DMS153 (cell line): Measurements from ENCODE around the gene INPP5J.

Experiments
- DNase-seq: peaks from one replicate; lab custom pipeline; 2025; lab: John Stamatoyannopoulos, UW

The INPP5J gene

DNA sequence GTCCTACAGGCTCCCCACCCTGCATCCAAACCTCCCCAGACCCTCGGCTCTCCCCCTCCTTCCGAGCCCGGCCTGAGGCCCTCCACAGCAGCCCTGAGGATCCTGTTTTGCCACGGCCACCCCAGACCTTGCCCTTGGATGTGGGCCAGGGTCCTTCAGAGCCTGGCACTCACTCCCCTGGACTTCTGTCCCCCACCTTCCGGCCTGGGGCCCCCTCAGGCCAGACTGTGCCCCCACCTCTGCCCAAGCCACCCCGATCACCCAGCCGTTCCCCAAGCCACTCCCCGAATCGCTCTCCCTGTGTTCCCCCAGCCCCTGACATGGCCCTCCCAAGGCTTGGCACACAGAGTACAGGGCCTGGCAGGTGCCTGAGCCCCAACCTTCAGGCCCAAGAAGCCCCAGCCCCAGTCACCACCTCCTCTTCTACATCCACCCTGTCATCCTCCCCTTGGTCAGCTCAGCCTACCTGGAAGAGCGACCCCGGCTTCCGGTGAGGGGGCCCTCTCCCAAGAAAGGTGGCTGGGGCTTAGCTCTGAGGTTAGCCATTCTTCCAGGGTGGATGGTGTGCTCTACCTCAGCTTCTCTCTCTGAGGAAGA is 2.9 kb downstream of the INPP5J start:
- no peak for DNase-seq

DNA sequence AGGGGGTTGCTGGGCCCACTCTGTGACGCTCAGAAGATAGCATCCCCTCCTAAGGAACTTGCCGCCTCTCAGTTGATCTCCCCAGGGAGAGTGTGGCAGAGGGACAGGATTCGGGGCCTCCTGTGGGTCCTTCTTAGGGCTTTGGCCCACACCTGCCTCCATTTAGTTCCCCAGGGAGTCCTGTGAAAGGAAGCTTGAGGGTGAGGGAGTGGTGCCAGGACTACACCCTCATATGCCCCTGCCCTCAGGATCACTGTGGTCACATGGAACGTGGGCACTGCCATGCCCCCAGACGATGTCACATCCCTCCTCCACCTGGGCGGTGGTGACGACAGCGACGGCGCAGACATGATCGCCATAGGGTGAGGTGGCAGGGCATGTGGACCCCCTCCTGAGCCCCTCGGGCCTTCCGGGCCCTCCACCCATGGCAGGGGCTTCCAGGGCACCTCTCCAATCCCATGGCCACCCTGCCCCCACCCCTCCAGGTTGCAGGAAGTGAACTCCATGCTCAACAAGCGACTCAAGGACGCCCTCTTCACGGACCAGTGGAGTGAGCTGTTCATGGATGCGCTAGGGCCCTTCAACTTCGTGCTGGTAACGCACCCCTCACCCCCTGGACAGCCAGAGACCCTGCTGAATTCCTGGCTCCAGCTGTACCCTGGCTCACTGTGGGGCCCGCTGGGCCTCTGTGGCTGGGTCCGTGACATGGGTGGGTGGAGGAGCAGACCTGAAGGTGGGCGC is 3.5 kb downstream of the INPP5J start:
- no peak for DNase-seq

DNA sequence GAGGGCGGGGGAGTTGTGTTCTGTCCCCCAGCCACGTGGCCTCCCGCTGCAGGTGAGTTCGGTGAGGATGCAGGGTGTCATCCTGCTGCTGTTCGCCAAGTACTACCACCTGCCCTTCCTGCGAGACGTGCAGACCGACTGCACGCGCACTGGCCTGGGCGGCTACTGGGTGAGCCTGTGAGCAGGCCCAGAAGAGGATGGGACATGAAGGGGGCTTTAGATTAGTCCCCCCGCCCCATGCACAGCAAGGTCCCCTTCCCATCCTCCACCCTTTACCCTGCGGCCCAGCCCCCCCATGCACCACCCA is 4.1 kb downstream of the INPP5J start:
- no peak for DNase-seq

- DNase-seq: no peak
Measured at GRCh38 chr22:31127181-31127772, 4.5 kb downstream of the INPP5J start.

GRCh38 chr22:31128156-31128555 is 5.4 kb downstream of the INPP5J start:
- no peak for DNase-seq

DNA sequence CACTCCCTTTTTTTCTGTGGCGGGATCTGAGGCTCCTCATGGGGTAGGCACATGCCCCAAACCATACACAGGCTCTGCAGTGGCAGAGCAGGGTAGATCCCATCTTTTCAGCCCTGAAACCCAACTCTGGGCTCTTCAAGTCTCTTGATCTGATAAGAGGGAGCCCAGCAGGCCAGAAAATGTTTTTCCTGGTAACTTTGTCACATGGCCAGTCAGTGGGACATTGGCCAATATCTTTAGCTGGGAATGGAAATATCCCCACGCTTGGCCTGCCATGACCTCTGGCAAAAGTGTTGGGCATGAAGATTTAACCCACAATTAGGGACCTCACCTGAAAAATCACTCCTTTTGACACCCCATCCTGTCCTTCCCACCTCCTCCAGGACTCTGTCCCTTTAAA is 8.1 kb downstream of the INPP5J start:
- DNase-seq: no peak

DNA sequence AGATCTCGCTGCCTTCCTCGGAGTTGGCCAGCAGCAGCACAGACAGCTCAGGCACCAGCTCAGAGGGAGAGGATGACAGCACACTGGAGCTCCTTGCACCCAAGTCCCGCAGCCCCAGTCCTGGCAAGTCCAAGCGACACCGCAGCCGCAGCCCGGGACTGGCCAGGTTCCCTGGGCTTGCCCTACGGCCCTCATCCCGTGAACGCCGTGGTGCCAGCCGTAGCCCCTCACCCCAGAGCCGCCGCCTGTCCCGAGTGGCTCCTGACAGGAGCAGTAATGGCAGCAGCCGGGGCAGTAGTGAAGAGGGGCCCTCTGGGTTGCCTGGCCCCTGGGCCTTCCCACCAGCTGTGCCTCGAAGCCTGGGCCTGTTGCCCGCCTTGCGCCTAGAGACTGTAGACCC is 11.1 kb downstream of the INPP5J start:
- no peak for DNase-seq

- DNase-seq: no peak
Measured at GRCh38 chr22:31134688-31135087, 11.9 kb downstream of the INPP5J start.

DNA sequence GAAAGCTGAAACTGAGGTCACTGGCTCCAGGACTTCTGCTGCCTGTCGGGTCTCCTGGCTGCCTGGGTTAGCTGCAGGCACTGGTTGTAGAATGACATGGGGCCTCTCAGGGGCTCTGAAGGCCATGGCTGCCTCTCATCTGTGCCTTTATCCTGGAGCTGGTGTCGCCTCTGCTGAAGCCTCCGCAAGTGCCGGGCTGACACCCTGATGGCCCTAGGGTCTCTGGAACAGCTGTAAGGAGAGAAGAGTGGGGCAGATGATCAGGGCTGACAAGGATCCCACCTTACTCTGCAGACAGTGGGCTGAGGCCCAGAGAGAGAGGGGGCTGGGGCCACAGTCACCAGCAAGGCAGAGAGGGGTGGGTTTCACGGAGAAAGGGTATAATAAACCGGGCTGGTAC is 12.9 kb downstream of the INPP5J start:
- no peak for DNase-seq

DNA sequence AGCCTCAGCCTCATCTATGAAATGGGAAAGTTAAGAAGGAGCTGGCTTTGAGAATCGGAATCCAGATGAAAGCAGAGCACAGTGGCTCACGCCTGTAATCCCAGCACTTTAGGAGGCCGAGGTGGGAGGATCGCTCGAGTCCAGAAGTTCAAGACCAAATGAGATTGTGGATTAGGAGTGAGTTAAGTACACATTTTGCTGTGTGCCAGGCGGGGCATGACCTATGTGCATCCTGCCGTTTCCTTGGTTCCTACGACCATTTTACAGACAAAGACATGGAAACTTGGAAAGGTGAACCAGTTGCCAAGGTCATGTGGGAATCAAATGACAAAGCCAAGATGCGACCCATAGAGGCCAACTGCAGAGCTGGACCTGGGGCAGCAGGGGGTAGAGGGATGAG is 13.4 kb downstream of the INPP5J start:
- no peak for DNase-seq

GRCh38 chr22:31136711-31137110 is 13.9 kb downstream of the INPP5J start:
- no peak for DNase-seq

DNA sequence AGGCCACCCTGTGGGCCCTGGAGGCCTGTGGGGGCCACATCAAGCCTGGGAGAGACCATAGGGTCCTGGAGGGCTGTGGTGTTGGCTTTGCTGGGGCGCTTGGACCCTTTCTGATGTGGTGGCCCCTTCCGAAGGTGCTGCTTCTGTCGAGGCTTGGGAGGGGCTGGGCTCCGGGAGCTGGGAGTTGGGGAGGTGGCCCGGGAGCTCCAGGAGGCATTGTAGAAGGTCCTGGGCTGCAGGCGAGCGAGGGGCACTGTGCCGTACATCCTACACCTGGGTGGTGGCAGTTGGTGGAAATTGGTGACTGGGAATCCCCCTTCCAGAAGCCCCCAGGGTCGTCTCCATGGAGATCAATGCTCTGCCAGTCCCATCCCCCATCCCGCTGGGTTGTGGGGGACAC is 15.0 kb downstream of the INPP5J start:
- DNase-seq: no peak

GRCh38 chr22:31138126-31138525 is 15.4 kb downstream of the INPP5J start:
- DNase-seq: no peak

- no peak for DNase-seq
Measured at GRCh38 chr22:31139066-31139465, 16.3 kb downstream of the INPP5J start.

GRCh38 chr22:31139866-31140716 is 17.3 kb downstream of the INPP5J start, which contains the start of gene PLA2G3:
PLA2G3 (minus strand) TSS chr22:31140508; CDS start chr22:31140354, 154 bp downstream.
- peak; percentile 87 for DNase-seq

DNA sequence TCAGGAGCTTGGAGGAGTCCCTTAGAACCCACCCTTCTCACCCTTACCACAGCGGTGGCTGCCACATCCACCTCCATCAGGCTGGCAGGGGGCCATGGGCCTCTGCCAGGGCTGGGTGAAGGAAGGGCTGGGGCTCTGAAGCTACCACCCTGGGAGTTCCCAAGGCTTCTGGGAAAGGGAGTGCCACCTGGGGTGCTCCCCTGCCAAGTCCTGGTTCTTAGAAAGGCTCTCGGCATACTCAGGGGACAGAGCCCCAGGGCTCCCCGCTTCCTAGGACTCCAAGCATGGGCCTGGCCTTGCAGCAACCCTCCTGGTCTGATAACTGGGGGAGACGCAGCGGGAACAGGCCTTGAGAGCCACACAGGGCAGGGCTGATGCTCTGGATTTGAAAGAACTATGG is 18.0 kb downstream of the INPP5J start:
- DNase-seq: no peak

DNA sequence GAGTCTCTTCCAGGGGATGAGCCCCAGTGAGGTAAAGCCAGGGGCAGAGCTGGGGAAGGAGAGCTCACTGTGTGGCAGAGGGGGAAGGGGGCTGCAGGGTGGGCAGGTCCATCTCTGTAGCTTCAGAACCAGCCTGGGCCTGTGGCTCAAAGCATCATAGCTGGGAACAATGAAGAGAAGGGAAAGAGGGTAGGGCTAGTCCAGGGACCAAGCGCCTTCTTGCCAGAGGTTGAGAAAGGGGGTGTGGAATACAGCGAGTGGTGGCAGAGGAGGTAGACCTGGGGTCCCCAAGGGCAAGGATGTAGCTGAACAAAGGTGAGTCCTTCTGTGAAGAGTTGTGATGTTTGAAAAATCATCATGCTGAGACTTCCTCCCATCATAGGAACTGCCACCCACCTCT is 18.8 kb downstream of the INPP5J start:
- no peak for DNase-seq

GRCh38 chr22:31142285-31142684 is 19.5 kb downstream of the INPP5J start:
- no peak for DNase-seq

DNA sequence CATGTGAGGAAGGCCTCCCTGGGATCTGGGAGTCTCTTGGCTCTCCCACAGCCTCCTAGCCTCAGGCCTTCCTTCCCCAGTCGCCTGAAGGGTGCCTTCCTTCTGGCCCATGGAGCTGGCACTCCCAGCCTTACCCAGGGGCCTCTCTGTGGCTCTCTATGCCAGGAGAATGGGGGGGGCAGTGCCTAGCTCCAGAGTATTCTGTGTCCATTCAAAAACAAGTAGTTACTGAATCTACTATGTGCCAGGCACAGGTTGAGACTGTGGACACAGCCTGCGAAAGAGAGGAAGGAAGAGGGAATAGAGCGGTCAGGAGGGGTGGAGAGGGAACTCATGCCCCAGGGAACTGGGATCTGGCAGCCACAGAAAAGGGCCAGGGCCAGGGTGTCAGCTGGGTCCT is 20.3 kb downstream of the INPP5J start:
- DNase-seq: no peak

GRCh38 chr22:31143537-31143936 is 20.8 kb downstream of the INPP5J start:
- DNase-seq: no peak

GRCh38 chr22:31144223-31144622 is 21.5 kb downstream of the INPP5J start:
- DNase-seq: no peak

DNA sequence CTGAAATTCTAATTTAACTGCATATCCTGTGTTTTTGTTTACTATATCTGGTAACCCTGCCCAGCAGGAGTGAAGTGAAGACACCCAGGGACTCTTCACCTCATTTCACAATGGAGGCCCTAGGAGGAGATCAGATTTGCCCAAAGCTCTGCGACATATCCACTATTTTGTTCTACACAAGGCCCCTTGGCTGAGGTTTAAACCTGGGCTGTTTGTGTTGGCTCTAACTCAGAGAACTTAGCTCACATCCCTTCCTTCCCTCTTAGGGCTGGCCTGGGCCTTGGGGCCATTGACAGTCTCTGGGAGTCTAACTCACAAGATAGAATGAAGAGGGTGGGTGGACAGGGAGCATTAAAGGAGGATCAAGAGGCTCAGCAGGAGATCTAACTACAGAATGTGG is 25.7 kb downstream of the INPP5J start:
- DNase-seq: no peak
